ENCODE results near the gene SMOC1.
"Not testable (repeated sequence)": the region's sequence is repeated elsewhere in the genome, so short reads cannot be mapped to it uniquely, and the experiment has no call there.

SMOC1 gene

GRCh38 chr14:69901113-69901951 is 22.1 kb downstream of the SMOC1 start:
- no peak for DNase-seq (ENCODE audit: low spot score)

- DNase-seq (ENCODE audit: low spot score): not testable (repeated sequence)
Measured at GRCh38 chr14:69903046-69903445, 23.8 kb downstream of the SMOC1 start.

GRCh38 chr14:69904246-69904645 is 25.0 kb downstream of the SMOC1 start:
- no peak for DNase-seq (ENCODE audit: low spot score)

- DNase-seq (ENCODE audit: low spot score): no peak
Measured at GRCh38 chr14:69906201-69906600, 27.0 kb downstream of the SMOC1 start.

- DNase-seq (ENCODE audit: low spot score): no peak
Measured at GRCh38 chr14:69909826-69910550, 30.8 kb downstream of the SMOC1 start.

- no peak for DNase-seq (ENCODE audit: low spot score)
Measured at GRCh38 chr14:69910871-69911270, 31.7 kb downstream of the SMOC1 start.

- no peak for DNase-seq (ENCODE audit: low spot score)
Measured at GRCh38 chr14:69913686-69914085, 34.5 kb downstream of the SMOC1 start.

GRCh38 chr14:69916396-69916795 is 37.2 kb downstream of the SMOC1 start:
- no peak for DNase-seq (ENCODE audit: low spot score)

- DNase-seq (ENCODE audit: low spot score): no peak
Measured at GRCh38 chr14:69917287-69917686, 38.1 kb downstream of the SMOC1 start.

- no peak for DNase-seq (ENCODE audit: low spot score)
Measured at GRCh38 chr14:69919815-69920214, 40.6 kb downstream of the SMOC1 start.

- DNase-seq (ENCODE audit: low spot score): no peak
Measured at GRCh38 chr14:69921052-69921451, 41.8 kb downstream of the SMOC1 start.

- no peak for DNase-seq (ENCODE audit: low spot score)
Measured at GRCh38 chr14:69922198-69922597, 43.0 kb downstream of the SMOC1 start.

- no peak for DNase-seq (ENCODE audit: low spot score)
Measured at GRCh38 chr14:69924201-69924600, 45.0 kb downstream of the SMOC1 start.

- no peak for DNase-seq (ENCODE audit: low spot score)
Measured at GRCh38 chr14:69928111-69928523, 48.9 kb downstream of the SMOC1 start.

- DNase-seq (ENCODE audit: low spot score): no peak
Measured at GRCh38 chr14:69930780-69931379, 51.7 kb downstream of the SMOC1 start.

- DNase-seq (ENCODE audit: low spot score): no peak
Measured at GRCh38 chr14:69931960-69932359, 52.7 kb downstream of the SMOC1 start.

- no peak for DNase-seq (ENCODE audit: low spot score)
Measured at GRCh38 chr14:69932391-69932790, 53.2 kb downstream of the SMOC1 start.

- DNase-seq (ENCODE audit: low spot score): no peak
Measured at GRCh38 chr14:69933623-69934275, 54.5 kb downstream of the SMOC1 start.

- peak; percentile 23 for DNase-seq (ENCODE audit: low spot score)
Measured at GRCh38 chr14:69937367-69938081, 58.3 kb downstream of the SMOC1 start.

GRCh38 chr14:69938751-69939150 is 59.5 kb downstream of the SMOC1 start:
- DNase-seq (ENCODE audit: low spot score): no peak

Measured in HuH-7.5 (cell line).